GM21529 (cell line): ENCODE measurements around the gene LDLRAP1.

Experiments
- ATAC-seq: cut with Tn5 transposase; IDR thresholded peaks from one replicate; pipeline ENCODE4 v1.9.1; 2021; ENCODE audit not compliant: unreplicated experiment

Gene LDLRAP1

GRCh38 chr1:25523542-25523941, 19.9 kb upstream of the LDLRAP1 start:
- ATAC-seq: no peak

- ATAC-seq: no peak
These were observed 18.6 kb upstream of the LDLRAP1 start for GRCh38 chr1:25524568-25525360.

GRCh38 chr1:25525361-25525688, 18.1 kb upstream of the LDLRAP1 start:
- no peak for ATAC-seq

- ATAC-seq: no peak
These were observed 16.7 kb upstream of the LDLRAP1 start for GRCh38 chr1:25526753-25527152.

- no peak for ATAC-seq
These were observed 16.1 kb upstream of the LDLRAP1 start for GRCh38 chr1:25527226-25527846.

- no peak for ATAC-seq
These were observed 15.3 kb upstream of the LDLRAP1 start for GRCh38 chr1:25527946-25528595.

- ATAC-seq: no peak
These were observed 14.4 kb upstream of the LDLRAP1 start for GRCh38 chr1:25528881-25529517.

GRCh38 chr1:25529518-25530185, 13.8 kb upstream of the LDLRAP1 start:
- no peak for ATAC-seq

GRCh38 chr1:25530186-25531081, 13.0 kb upstream of the LDLRAP1 start:
- no peak for ATAC-seq

GRCh38 chr1:25531082-25531461, 12.3 kb upstream of the LDLRAP1 start:
- no peak for ATAC-seq

- ATAC-seq: no peak
These were observed 10.4 kb upstream of the LDLRAP1 start for GRCh38 chr1:25532970-25533369.

- ATAC-seq: no peak
These were observed 9.5 kb upstream of the LDLRAP1 start for GRCh38 chr1:25533775-25534409.

GRCh38 chr1:25534410-25534788, 9.0 kb upstream of the LDLRAP1 start:
- ATAC-seq: no peak

- ATAC-seq: no peak
These were observed 7.3 kb upstream of the LDLRAP1 start for GRCh38 chr1:25536124-25536523.

GRCh38 chr1:25537153-25537831, 6.1 kb upstream of the LDLRAP1 start:
- no peak for ATAC-seq

GRCh38 chr1:25538191-25538767, 5.1 kb upstream of the LDLRAP1 start:
- no peak for ATAC-seq

GRCh38 chr1:25540750-25541342, 2.6 kb upstream of the LDLRAP1 start:
- ATAC-seq: no peak

GRCh38 chr1:25541425-25541824, 2.0 kb upstream of the LDLRAP1 start:
- no peak for ATAC-seq
